Breast epithelium (tissue), 3 donors: ENCODE measurements around the gene PDZD2.

Experiments
- CTCF ChIP-seq, 3 donors: fragments of 450-650 bp; IDR thresholded peaks; one replicate each; pipeline ENCODE4 v1.5.1; 2016 to 2017; ENCODE audit warnings: antibody characterized with exemption in 3 of 3, mild to moderate bottlenecking in 3 of 3, moderate library complexity in 3 of 3
- POLR2AphosphoS5 ChIP-seq, 3 donors: sonication (generic); formaldehyde crosslinking; IDR thresholded peaks; one replicate each; pipeline ENCODE4 v1.6.1; 2017; ENCODE audit warnings: antibody characterized with exemption in 3 of 3

DNA sequence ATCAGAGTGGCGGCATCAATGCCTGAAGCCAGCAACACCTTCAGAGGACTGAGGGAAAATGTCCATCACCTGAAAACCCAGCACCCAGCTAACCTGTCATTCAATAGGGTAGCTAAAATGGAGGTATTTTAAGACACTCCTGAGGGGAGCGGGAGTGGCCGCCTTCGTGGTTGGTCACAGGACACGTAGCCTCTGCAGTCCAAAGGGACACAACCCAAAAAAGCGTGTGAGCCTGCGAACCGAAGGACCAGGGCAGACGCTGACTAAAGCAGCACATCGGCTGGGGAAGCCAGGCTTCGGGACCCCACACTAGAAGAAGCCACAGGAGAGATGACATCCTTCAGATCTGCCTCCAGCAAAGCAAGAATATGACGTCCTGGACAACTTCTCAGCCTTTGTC is 464.6 kb downstream of the PDZD2 start:
- TF ChIP-seq CTCF (IDR thresholded peaks at IDR 0.05) (no peak), POLR2AphosphoS5 (IDR thresholded peaks at IDR 0.05) (no peak)
